ENCODE data around the gene SULT4A1. TPM values are rescaled to one million over a fixed set of nuclear protein-coding genes. Genes with fewer than 3 reads are reported as not detected.

The SULT4A1 gene
- total and polyA plus RNA-seq, 2 of the 8 experiments (the other 6 are each of a cell fraction or from before 2014, with no cell fraction given): 9.1 to 11.8 TPM

GRCh38 chr22:43888740-43889139 is 26.4 kb upstream of the SULT4A1 start:
- Histone ChIP-seq H3K4ac (replicated peaks; ENCODE audit: insufficient read length, low read depth, low read length) (no peak overlapping the region), H3K4me1 (replicated peaks in 1 of 4; ENCODE audit: control insufficient read depth in 3 of 4, insufficient read depth in 4 of 4, low read length in 3 of 4) (peaks cover 0 to 10% (median 6%) of the 10 kb centered on the region in 4 experiments; a peak in 5 of 7 replicates), H3K4me2 (ENCODE audit: insufficient read depth in 1 of 2, low read depth in 2 of 2, low read length in 2 of 2) (no peak overlapping the region), H3K56ac (replicated peaks; ENCODE audit: insufficient read length, low read depth, low read length) (no peak overlapping the region), H2BK5ac (ENCODE audit: low read depth, low read length) (no peak overlapping the region), H4K8ac (ENCODE audit: extremely low read depth, insufficient read depth, low read length) (no peak overlapping the region), H3K14ac (ENCODE audit: insufficient read length) (no peak overlapping the region), H2BK15ac (ENCODE audit: low read length) (no peak overlapping the region), H3K23me2 (ENCODE audit: low read depth, low read length) (peaks cover 11% of the 10 kb centered on the region; the same call in 1 of the 2 replicates), H2AK5ac (ENCODE audit: low read depth, low read length) (no peak overlapping the region), H3K18ac (ENCODE audit: extremely low read depth, low read length) (no peak overlapping the region), H2BK12ac (ENCODE audit: low read depth, low read length) (no peak overlapping the region), H3K4me3 (ENCODE audit: extremely low read depth in 1 of 4, insufficient read depth in 2 of 4, low read depth in 3 of 4, low read length in 4 of 4) (no peak overlapping the region), H2AFZ (ENCODE audit: low read length) (no peak overlapping the region), H3K23ac (ENCODE audit: insufficient read length) (no peak overlapping the region), H2BK120ac (replicated peaks; ENCODE audit: low read depth, low read length) (no peak overlapping the region), H3K79me1 (ENCODE audit: low read depth, low read length) (no peaks in the 10 kb centered on the region), H3K9me3 (ENCODE audit: insufficient read depth in 2 of 2, low read depth in 1 of 2, low read length in 1 of 2) (no peaks in the 10 kb centered on the region), H4K5ac (ENCODE audit: insufficient read length, low read depth, low read length) (no peak overlapping the region), H4K91ac (replicated peaks; ENCODE audit: insufficient read length, low read length) (no peak overlapping the region), H2BK20ac (ENCODE audit: low read length) (no peak overlapping the region), H3K79me2 (ENCODE audit: control insufficient read depth in 1 of 2, insufficient read depth in 2 of 2, low read length in 2 of 2) (no peaks in the 10 kb centered on the region), H3K9ac (replicated peaks in 1 of 4; ENCODE audit: extremely low read depth in 1 of 4, low read depth in 3 of 4, low read length in 3 of 4) (no peak overlapping the region), H3K27me3 (replicated peaks in 1 of 4; ENCODE audit: control insufficient read depth in 3 of 4, extremely low read depth in 1 of 4, insufficient read depth in 3 of 4, low read length in 3 of 4) (peaks cover 0 to 4% (median 1%) of the 10 kb centered on the region in 4 experiments; a peak in 3 of 7 replicates), H4K20me1 (replicated peaks in 1 of 2; ENCODE audit: control insufficient read depth in 1 of 2, insufficient read depth in 2 of 2, low read length in 2 of 2) (peaks cover 3 to 12% of the 10 kb centered on the region in 2 experiments), H3K27ac (ENCODE audit: low read depth, low read length) (no peak overlapping the region), H3K36me3 (ENCODE audit: control insufficient read depth in 2 of 4, insufficient read depth in 4 of 4, low read length in 3 of 4) (0 out of 8 replicates have a peak, but pooled peaks cover 0 to 2% (median 0%) of the 10 kb centered on the region in 4 experiments)
- 80% methylated on average over 4 of the region's 4 CpGs; no CpG with 5 or more reads in 1 of the 2 experiments for WGBS, 2 experiments (ENCODE audit: extremely low coverage in 1 of 2, insufficient coverage in 1 of 2, insufficient read length in 1 of 2, insufficient replicate concordance in 2 of 2, low coverage in 1 of 2, low lambda C conversion rate in 2 of 2, missing lambda C conversion rate in 1 of 2)
- POLR2A ChIA-PET (ENCODE audit: partially characterized antibody): interaction anchor here (0.6 kb wide), 1 partner anchor 26 kb away, joined by 3 read pairs; no protein-coding TSS in a partner anchor
- no peak for DNase-seq (ENCODE audit: low read depth in 1 of 2, low spot score in 2 of 2)
- TF ChIP-seq RAD21 (IDR thresholded peaks at IDR 0.05 in 1 of 2, conservative IDR thresholded peaks at IDR 0.05 in 1 of 2; ENCODE audit: low read depth in 2 of 2, low read length in 2 of 2) (no peak), EGR1 (IDR thresholded peaks at IDR 0.05; ENCODE audit: borderline replicate concordance, low read depth, low read length) (no peak)
- FAIRE-seq: no peak
- CTCF ChIA-PET (ENCODE audit: partially characterized antibody): interaction anchor here (1.0 to 2.6 kb wide), 5 partner anchors 11 to 500 kb away, joined by 3 to 10 read pairs (median 4); no protein-coding TSS in a partner anchor
